HTERT RPE-1 (cell line): ENCODE results near the gene WDR81.
"Not testable (repeated sequence)": the region's sequence is repeated elsewhere in the genome, so short reads cannot be mapped to it uniquely, and the experiment has no call there.

Experiments
- in situ Hi-C: fragments of 300-500 bp; cut with MboI; formaldehyde crosslinking; loops from 4 replicates; pipeline ENCODE4 v1.14.3; 2020; ENCODE audit warnings: low sequenced_read_pairs

Gene WDR81

GRCh38 chr17:1753767-1754429, 29.4 kb downstream of the WDR81 start:
- in situ Hi-C loops = no loop called here

GRCh38 chr17:1754430-1755112, 30.1 kb downstream of the WDR81 start:
- in situ Hi-C loops = no loop called here

- in situ Hi-C loops = no loop called here
Observed at GRCh38 chr17:1755252-1755826, 30.8 kb downstream of the WDR81 start.

- in situ Hi-C loops = no loop called here
Observed at GRCh38 chr17:1755827-1756262, 31.3 kb downstream of the WDR81 start.

GRCh38 chr17:1758807-1759206, 34.3 kb downstream of the WDR81 start:
- in situ Hi-C loops = no loop called here

- in situ Hi-C loops = no loop called here
Observed at GRCh38 chr17:1759529-1759928, 35.0 kb downstream of the WDR81 start.

- in situ Hi-C loops = no loop called here
Observed at GRCh38 chr17:1762233-1762900, 37.9 kb downstream of the WDR81 start.

- in situ Hi-C loops = no loop called here
Observed at GRCh38 chr17:1762901-1763898, 38.7 kb downstream of the WDR81 start.

- in situ Hi-C loops = no loop called here
Observed at GRCh38 chr17:1764284-1764683, 39.8 kb downstream of the WDR81 start.

GRCh38 chr17:1764705-1765104, 40.2 kb downstream of the WDR81 start:
- in situ Hi-C loops = not testable (repeated sequence)

- in situ Hi-C loops = no loop called here
Observed at GRCh38 chr17:1765576-1765975, 41.1 kb downstream of the WDR81 start.

GRCh38 chr17:1766382-1767135, 42.1 kb downstream of the WDR81 start:
- in situ Hi-C loops = no loop called here

GRCh38 chr17:1767358-1767757, 42.9 kb downstream of the WDR81 start:
- in situ Hi-C loops = no loop called here

- in situ Hi-C loops = no loop called here
Observed at GRCh38 chr17:1769822-1770477, 45.4 kb downstream of the WDR81 start.

- in situ Hi-C loops = not testable (repeated sequence)
Observed at GRCh38 chr17:1773000-1773695, 48.6 kb downstream of the WDR81 start.

GRCh38 chr17:1773696-1774181, 49.2 kb downstream of the WDR81 start:
- in situ Hi-C loops = no loop called here

- in situ Hi-C loops = no loop called here
Observed at GRCh38 chr17:1774390-1775176, 50.1 kb downstream of the WDR81 start.

GRCh38 chr17:1776328-1776727, 51.8 kb downstream of the WDR81 start:
- in situ Hi-C loops = no loop called here
